C4-2B (cell line): ENCODE data around the gene ACVR2B.
"Not testable (repeated sequence)": the region's sequence is repeated elsewhere in the genome, so short reads cannot be mapped to it uniquely, and the experiment has no call there.

Experiments
- CTCF ChIP-seq: fragments of 450-650 bp; conservative IDR thresholded peaks from 2 replicates; pipeline ENCODE4 v1.5.1; 2017; ENCODE audit warnings: mild to moderate bottlenecking
- ZFX ChIP-seq: fragments of 450-650 bp; IDR thresholded peaks from 2 replicates; pipeline ENCODE4 v1.6.1; 2017

- not testable (repeated sequence) for TF ChIP-seq CTCF, ZFX
Measured at GRCh38 chr3:38420758-38421157, 32.9 kb upstream of the ACVR2B start.
